ENCODE data around the gene NEK6.

DNA sequence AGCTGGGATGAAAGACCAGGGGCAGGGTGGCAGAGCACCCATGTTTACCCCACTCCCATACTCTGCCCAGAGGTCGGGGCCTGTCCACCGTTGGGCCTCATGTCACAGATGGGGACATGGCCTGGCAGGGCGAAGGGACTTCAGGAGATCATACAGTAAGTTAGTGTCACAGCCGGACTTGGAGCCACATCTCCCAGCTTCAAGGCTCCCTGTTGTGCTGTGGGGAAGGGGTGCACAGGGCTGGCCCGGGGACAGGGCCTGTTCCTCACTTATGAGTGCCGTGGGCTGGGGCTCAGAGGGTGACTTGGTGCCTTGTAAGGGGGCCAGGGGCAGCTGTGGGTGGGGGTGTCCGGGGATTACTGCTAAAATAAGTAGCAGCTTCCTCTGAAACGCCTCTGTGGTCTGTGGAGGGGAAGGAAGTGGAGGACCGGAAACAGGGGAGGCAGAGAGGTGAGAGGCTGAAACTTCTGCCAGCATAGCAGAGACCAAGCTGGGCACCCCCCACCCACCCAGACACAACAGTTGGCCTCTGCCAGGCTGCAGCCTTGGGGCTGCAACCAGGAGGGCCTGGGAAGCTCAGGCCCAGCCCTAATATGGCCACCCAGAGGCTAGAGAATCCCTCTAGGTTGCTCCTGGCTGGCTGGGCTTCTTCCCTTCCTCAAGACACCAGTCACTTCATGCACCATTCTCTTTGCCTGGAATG lies 41.1 kb upstream of the NEK6 start:
- no peak for TF ChIP-seq POLR2A (IDR thresholded peaks at IDR 0.05)
- TF ChIP-seq POLR2AphosphoS5 (IDR thresholded peaks at IDR 0.05): no peak
- TF ChIP-seq, protein P1, sequence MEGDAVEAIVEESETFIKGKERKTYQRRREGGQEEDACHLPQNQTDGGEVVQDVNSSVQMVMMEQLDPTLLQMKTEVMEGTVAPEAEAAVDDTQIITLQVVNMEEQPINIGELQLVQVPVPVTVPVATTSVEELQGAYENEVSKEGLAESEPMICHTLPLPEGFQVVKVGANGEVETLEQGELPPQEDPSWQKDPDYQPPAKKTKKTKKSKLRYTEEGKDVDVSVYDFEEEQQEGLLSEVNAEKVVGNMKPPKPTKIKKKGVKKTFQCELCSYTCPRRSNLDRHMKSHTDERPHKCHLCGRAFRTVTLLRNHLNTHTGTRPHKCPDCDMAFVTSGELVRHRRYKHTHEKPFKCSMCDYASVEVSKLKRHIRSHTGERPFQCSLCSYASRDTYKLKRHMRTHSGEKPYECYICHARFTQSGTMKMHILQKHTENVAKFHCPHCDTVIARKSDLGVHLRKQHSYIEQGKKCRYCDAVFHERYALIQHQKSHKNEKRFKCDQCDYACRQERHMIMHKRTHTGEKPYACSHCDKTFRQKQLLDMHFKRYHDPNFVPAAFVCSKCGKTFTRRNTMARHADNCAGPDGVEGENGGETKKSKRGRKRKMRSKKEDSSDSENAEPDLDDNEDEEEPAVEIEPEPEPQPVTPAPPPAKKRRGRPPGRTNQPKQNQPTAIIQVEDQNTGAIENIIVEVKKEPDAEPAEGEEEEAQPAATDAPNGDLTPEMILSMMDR (IDR thresholded peaks at IDR 0.05): no peak
- no peak for TF ChIP-seq EP300 (IDR thresholded peaks at IDR 0.05)

All from upper lobe of left lung (tissue), 4 donors.